GM19023 (cell line): ENCODE results near the gene NCDN.
A peak's percentile ranks its signal among the peaks of the same experiment; 100 is the strongest.
"Not testable (repeated sequence)": the region's sequence is repeated elsewhere in the genome, so short reads cannot be mapped to it uniquely, and the experiment has no call there.

Source experiments
- ATAC-seq: cut with Tn5 transposase; IDR thresholded peaks from one replicate; pipeline ENCODE4 v1.9.1; 2021; ENCODE audit warnings: mild to moderate bottlenecking, moderate library complexity; ENCODE audit not compliant: unreplicated experiment

NCDN gene

GRCh38 chr1:35568975-35569395 is 11.4 kb downstream of the NCDN start:
- ATAC-seq: no peak

- ATAC-seq: no peak
Observed at GRCh38 chr1:35569936-35570335, 12.3 kb downstream of the NCDN start.

- no peak for ATAC-seq
Observed at GRCh38 chr1:35570589-35571137, 13.1 kb downstream of the NCDN start.

- ATAC-seq: no peak
Observed at GRCh38 chr1:35571263-35571662, 13.7 kb downstream of the NCDN start.

GRCh38 chr1:35572296-35572695 is 14.7 kb downstream of the NCDN start:
- ATAC-seq: no peak

GRCh38 chr1:35573198-35574124 is 15.9 kb downstream of the NCDN start, which contains the start of gene TFAP2E:
Gene TFAP2E (plus strand): TSS chr1:35573314. CDS start chr1:35573578, 264 bp downstream.
- ATAC-seq: no peak

- no peak for ATAC-seq
Observed at GRCh38 chr1:35574125-35574654, 16.6 kb downstream of the NCDN start.

GRCh38 chr1:35574655-35575415 is 17.2 kb downstream of the NCDN start:
- ATAC-seq: no peak

- ATAC-seq: no peak
Observed at GRCh38 chr1:35575416-35575958, 17.9 kb downstream of the NCDN start.

- ATAC-seq: no peak
Observed at GRCh38 chr1:35576061-35576765, 18.6 kb downstream of the NCDN start.

- not testable (repeated sequence) for ATAC-seq
Observed at GRCh38 chr1:35576766-35577070, 19.1 kb downstream of the NCDN start.

- ATAC-seq: peak; percentile 64
Observed at GRCh38 chr1:35577071-35577998, 19.7 kb downstream of the NCDN start.

- no peak for ATAC-seq
Observed at GRCh38 chr1:35580949-35581388, 23.4 kb downstream of the NCDN start.

GRCh38 chr1:35581621-35582020 is 24.0 kb downstream of the NCDN start:
- ATAC-seq: not testable (repeated sequence)

GRCh38 chr1:35585281-35585680 is 27.7 kb downstream of the NCDN start:
- ATAC-seq: no peak

GRCh38 chr1:35585805-35586204 is 28.2 kb downstream of the NCDN start:
- not testable (repeated sequence) for ATAC-seq

- ATAC-seq: no peak
Observed at GRCh38 chr1:35586808-35587207, 29.2 kb downstream of the NCDN start.

GRCh38 chr1:35587736-35588135 is 30.1 kb downstream of the NCDN start:
- no peak for ATAC-seq

- ATAC-seq: no peak
Observed at GRCh38 chr1:35588197-35588910, 30.8 kb downstream of the NCDN start.
